Activated CD8-positive, alpha-beta T cell treated with anti-CD3 and anti-CD28 coated beads for 36 hours (primary cell): ENCODE data around the gene C11orf42. TPM values are rescaled to one million over a fixed set of nuclear protein-coding genes. Genes with fewer than 3 reads are reported as not detected.
A peak's percentile ranks its signal among the peaks of the same experiment; 100 is the strongest.

ENCODE experiments used
- ATAC-seq: fragments of 200-7000 bp; cut with Tn5 transposase; one replicate; pipeline ENCODE4 v1.10.0; 2021; ENCODE audit warnings: mild to moderate bottlenecking, moderate library complexity
- CTCF ChIA-PET: fragments of 350-600 bp; sonication (Branson Sonifier 250); formaldehyde crosslinking; loops from one replicate; lab custom pipeline; 2021; ENCODE audit warnings: antibody characterized with exemption; lab: Charles Lee
- POLR2A ChIA-PET: fragments of 350-600 bp; sonication (Branson Sonifier 250); formaldehyde crosslinking; loops from one replicate; lab custom pipeline; 2021; ENCODE audit warnings: antibody characterized with exemption; lab: Charles Lee
- DNase-seq: peaks from one replicate; pipeline ENCODE4 v3.0.0-alpha.2; 2020
- H3K27ac Mint-ChIP-seq: one replicate; pipeline ENCODE4 v1.8.0; 2021; ENCODE audit warnings: mild to moderate bottlenecking, mixed read lengths
- H3K27me3 Mint-ChIP-seq: one replicate; pipeline ENCODE4 v1.8.0; 2021; ENCODE audit warnings: mixed read lengths
- H3K36me3 Mint-ChIP-seq: one replicate; pipeline ENCODE4 v1.8.0; 2021; ENCODE audit warnings: low read depth, mixed read lengths
- H3K4me1 Mint-ChIP-seq: one replicate; pipeline ENCODE4 v1.8.0; 2021; ENCODE audit warnings: low read depth, mixed read lengths
- H3K4me3 Mint-ChIP-seq: one replicate; pipeline ENCODE4 v1.8.0; 2021; ENCODE audit warnings: mild to moderate bottlenecking, moderate library complexity, mixed read lengths
- H3K9me3 Mint-ChIP-seq: one replicate; pipeline ENCODE4 v1.8.0; 2021; ENCODE audit warnings: mixed read lengths
- CTCF ChIP-seq: fragments of 200-600 bp; IDR thresholded peaks from one replicate; pipeline ENCODE4 v1.8.0; 2022; ENCODE audit warnings: antibody characterized with exemption, mild to moderate bottlenecking
- intact Hi-C: fragments of 100-400 bp; cut with micrococcal nuclease; formaldehyde crosslinking; loops from one replicate; pipeline ENCODE4 v1.10.0; 2022
- total RNA-seq, 2 experiments: library from RNA; stranded (reverse); gene quantifications; one replicate each; pipeline ENCODE4 v1.2.3, GENCODE V29; 2021

C11orf42 gene
- total RNA-seq, 2 experiments from 2014 or later = not detected

- peaks cover 43% of the 10 kb centered on the region for H3K4me1 Mint-ChIP-seq
- H3K27ac Mint-ChIP-seq = no peak overlapping the region
- H3K27me3 Mint-ChIP-seq = no peaks in the 10 kb centered on the region
- ChIA-PET CTCF (interaction anchor here (0.9 kb wide), 1 partner anchor 28 kb away, joined by 3 read pairs; no protein-coding TSS in a partner anchor), POLR2A (interaction anchor here (0.6 to 1.0 kb wide), 2 partner anchors 58 to 591 kb away, joined by 3 read pairs; partner anchors contain the start of gene CCKBR)
- no peak for DNase-seq
- TF ChIP-seq CTCF = no peak
- H3K9me3 Mint-ChIP-seq = no peaks in the 10 kb centered on the region
- intact Hi-C loops = no loop called here
- ATAC-seq = peak; percentile 57
- H3K4me3 Mint-ChIP-seq = no peak overlapping the region
- H3K36me3 Mint-ChIP-seq = peaks cover 2% of the 10 kb centered on the region
Measured at GRCh38 chr11:6201481-6201880, 3.9 kb upstream of the C11orf42 start.

GRCh38 chr11:6202041-6202440, 3.3 kb upstream of the C11orf42 start:
- Mint-ChIP-seq H3K36me3 (peaks cover 2% of the 10 kb centered on the region), H3K9me3 (no peaks in the 10 kb centered on the region), H3K4me3 (no peak overlapping the region), H3K27me3 (no peaks in the 10 kb centered on the region), H3K27ac (no peak overlapping the region), H3K4me1 (peaks cover 40% of the 10 kb centered on the region)
- intact Hi-C loops = no loop called here
- DNase-seq (no peak), ATAC-seq (no peak)
- POLR2A ChIA-PET = interaction anchor here (0.7 to 0.9 kb wide), 2 partner anchors 8 to 32 kb away, joined by 4 read pairs; no protein-coding TSS in a partner anchor
- CTCF ChIA-PET = interaction anchor here (0.7 to 0.9 kb wide), 2 partner anchors 28 to 51 kb away, joined by 3 read pairs; no protein-coding TSS in a partner anchor
- no peak for TF ChIP-seq CTCF

- ChIA-PET CTCF (interaction anchor here (0.7 to 2.8 kb wide), 2 partner anchors 48 to 160 kb away, joined by 3 to 6 read pairs; no protein-coding TSS in a partner anchor), POLR2A (interaction anchor here (0.5 kb wide), 1 partner anchor 269 kb away, joined by 3 read pairs; no protein-coding TSS in a partner anchor)
- Mint-ChIP-seq H3K36me3 (peaks cover 2% of the 10 kb centered on the region), H3K27ac (no peak overlapping the region), H3K4me3 (no peak overlapping the region), H3K4me1 (peaks cover 34% of the 10 kb centered on the region), H3K27me3 (no peaks in the 10 kb centered on the region), H3K9me3 (no peaks in the 10 kb centered on the region)
- ATAC-seq (peak; percentile 65), DNase-seq (peak; percentile 33)
- no peak for TF ChIP-seq CTCF
- intact Hi-C loops = no loop called here
Measured at GRCh38 chr11:6203327-6203726, 2.0 kb upstream of the C11orf42 start.

GRCh38 chr11:6204706-6205105, 651 bp upstream of the C11orf42 start:
- intact Hi-C loops = no loop called here
- no peak for TF ChIP-seq CTCF
- POLR2A ChIA-PET = no interaction called here
- no peak for ATAC-seq
- Mint-ChIP-seq H3K27ac (no peak overlapping the region), H3K4me3 (no peak overlapping the region), H3K27me3 (no peaks in the 10 kb centered on the region), H3K9me3 (no peaks in the 10 kb centered on the region), H3K36me3 (peaks cover 2% of the 10 kb centered on the region), H3K4me1 (peaks cover 34% of the 10 kb centered on the region)
- CTCF ChIA-PET = interaction anchor here (1.1 to 2.8 kb wide), 2 partner anchors 47 to 148 kb away, joined by 3 to 6 read pairs; no protein-coding TSS in a partner anchor
- DNase-seq = no peak

GRCh38 chr11:6206456-6207180, 1.3 kb downstream of the C11orf42 start:
- peaks cover 2% of the 10 kb centered on the region for H3K36me3 Mint-ChIP-seq
- CTCF ChIA-PET = interaction anchor here (1.1 to 2.8 kb wide), 5 partner anchors 17 to 172 kb away, joined by 3 to 6 read pairs (median 5); no protein-coding TSS in a partner anchor
- no peak overlapping the region for H3K27ac Mint-ChIP-seq
- intact Hi-C loops = no loop called here
- no peaks in the 10 kb centered on the region for H3K9me3 Mint-ChIP-seq
- H3K27me3 Mint-ChIP-seq = no peaks in the 10 kb centered on the region
- ATAC-seq (no peak), DNase-seq (no peak)
- POLR2A ChIA-PET = interaction anchor here (1.0 kb wide), 1 partner anchor 10 kb away, joined by 6 read pairs; no protein-coding TSS in a partner anchor
- H3K4me3 Mint-ChIP-seq = no peak overlapping the region
- no peak for TF ChIP-seq CTCF
- H3K4me1 Mint-ChIP-seq = peaks cover 22% of the 10 kb centered on the region
